GM20431 (cell line): ENCODE results near the gene GRAMD4.

Source experiments
- in situ Hi-C: fragments of 300-500 bp; cut with MseI, MboI; formaldehyde crosslinking; loops from one replicate; pipeline ENCODE4 v1.15.0; 2020; ENCODE audit warnings: low sequenced_read_pairs; ENCODE audit not compliant: unreplicated experiment

Gene GRAMD4

DNA sequence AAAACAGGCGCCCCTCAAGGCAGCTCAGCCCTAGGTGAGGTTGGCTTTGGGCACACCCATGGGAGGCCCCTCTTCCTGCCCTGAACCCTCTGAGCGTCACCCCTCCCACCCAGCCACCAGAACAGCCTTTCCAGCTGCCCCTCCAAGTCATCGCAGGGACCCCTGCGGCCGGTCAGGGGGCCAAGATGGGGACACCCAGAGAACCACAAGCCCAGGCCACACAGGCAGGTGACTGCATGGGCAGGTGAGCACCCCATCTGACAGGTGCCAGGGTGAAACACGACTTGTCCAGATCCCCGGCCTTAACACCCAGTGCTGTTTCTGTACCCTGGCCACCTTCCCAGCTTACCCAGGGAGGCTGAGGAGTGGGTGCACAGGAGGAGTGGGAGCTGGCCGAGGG lies 24.6 kb upstream of the GRAMD4 start:
- in situ Hi-C loops, result no loop called here

GRCh38 chr22:46596032-46596441 lies 24.1 kb upstream of the GRAMD4 start:
- in situ Hi-C loops, result no loop called here

DNA sequence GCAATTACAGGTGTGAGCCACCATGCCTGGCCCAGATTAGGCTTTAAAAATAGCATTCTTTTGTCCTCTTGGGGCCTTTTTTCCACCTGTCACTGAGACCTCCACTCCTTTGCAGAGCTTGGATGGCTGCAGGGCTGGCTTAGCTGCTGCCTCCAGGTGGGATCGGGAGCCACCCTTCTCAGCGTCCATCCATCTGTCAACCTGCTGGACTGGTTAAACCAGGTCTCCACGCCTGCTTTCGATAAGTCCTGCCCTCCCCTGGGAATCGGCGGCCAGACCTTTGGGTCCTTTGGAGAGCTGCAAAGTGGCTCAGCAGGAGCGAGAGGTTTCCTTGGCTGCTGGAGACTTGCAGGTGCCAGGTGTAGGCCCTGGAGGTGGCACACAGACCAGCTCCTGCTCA lies 23.4 kb upstream of the GRAMD4 start:
- in situ Hi-C loops, result no loop called here

DNA sequence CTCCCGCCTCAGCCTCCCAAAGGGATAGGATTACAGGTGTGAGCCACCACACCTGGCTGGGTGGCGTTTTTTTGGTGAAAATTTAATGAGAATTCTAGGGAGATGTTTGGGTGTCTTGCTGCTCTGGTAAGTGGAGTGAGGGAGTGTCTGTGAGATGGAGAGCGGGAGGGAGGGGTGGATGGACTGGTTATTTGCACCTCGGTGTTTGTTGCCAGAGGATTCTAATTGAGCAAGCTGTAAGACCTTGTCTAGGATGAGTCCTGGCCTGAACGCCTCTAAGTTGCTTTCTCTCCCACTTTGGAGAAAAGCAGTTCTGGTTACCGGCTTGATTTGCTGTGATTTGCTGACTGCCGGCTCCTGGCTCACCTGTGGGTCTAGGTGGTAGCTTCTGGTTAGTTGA lies 22.0 kb upstream of the GRAMD4 start:
- in situ Hi-C loops, result no loop called here

DNA sequence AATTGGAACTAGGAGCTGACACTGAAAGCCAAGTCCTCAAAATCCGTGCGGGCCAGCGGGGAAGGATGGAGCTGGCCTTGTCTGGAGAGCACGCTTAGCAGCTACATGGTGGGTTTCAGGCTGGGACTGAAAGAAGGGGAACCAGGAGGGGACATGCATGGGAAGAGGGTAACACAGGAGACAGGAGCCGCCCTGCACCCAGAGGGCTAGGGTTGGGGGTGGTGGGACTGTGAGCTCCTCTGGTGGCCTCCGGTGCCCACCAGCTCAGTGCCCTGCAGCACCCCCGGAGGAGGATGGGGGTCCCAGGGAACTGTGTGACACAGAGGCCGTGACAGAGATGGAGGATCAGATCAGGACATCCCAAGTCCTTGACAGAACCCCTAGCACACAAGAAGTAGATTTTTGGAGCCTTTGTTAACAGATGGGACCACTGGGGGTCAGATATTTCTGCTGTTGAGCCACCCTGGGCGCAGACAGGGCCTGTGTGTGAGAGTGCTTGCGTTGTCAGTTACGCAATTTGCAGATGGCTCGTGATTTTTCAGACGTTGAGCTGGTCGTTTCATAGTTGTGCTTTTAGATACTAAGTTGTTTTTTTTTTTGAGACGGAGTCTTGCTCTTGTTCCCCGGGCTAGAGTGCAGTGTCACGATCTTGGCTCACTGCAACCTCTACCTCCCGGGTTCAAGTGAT lies 21.3 kb upstream of the GRAMD4 start:
- in situ Hi-C loops, result no loop called here

GRCh38 chr22:46600273-46600796 lies 19.9 kb upstream of the GRAMD4 start:
- in situ Hi-C loops, result no loop called here

DNA sequence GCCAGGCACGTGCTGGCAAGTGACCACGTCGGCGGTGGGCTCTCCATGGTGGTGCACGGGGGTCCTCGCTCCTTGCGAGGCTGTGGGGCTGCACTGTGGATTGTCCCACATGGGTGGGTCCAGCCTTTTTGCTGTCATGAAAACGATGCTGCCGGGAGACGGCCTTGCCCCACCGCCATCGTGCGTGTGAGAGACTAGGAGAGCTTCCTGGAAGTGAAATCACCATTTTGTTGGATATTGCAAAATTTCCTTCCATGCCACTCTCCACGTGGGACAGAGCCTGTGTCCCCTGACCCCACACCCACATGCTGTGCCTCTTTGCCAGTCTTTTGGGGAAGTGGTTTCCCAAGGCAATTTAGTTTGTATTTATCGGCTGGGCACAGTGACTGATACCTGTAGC lies 18.2 kb upstream of the GRAMD4 start:
- in situ Hi-C loops, result no loop called here

DNA sequence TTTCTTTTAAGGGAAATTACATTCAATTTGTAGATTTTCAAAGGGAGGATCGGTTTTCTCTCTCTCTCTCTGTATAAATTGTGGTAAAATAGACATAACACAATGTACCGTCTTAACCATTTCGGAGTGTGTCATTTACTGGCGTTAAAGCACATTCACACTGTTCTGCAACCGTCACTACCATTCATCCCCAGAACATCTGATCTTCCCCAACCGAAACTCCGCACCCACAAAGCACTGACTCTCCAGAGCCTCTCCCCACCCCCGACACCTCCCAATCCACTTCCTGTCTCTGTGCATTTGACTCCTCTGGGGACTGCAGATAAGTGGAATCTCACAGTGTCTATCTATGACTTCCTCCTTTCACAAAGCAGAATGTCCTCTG lies 15.9 kb upstream of the GRAMD4 start:
- in situ Hi-C loops, result no loop called here

DNA sequence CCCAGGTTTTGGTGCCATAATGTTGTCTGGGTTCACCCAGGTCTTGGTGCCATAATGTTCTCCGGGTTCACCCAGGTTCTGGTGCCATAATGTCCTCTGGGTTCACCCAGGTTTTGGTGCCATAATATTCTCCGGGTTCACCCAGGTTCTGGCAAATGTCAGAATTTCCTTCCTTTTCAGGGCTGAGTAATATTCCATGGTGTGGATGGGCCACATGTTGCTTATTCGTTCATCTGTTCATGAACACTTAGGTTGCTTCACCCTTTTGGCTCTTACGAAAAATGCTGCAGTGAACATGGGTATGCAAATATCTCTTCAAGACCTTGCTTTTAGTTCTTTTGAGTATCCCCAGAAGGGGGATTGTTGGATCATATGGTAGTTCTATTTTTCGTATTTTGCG lies 15.1 kb upstream of the GRAMD4 start:
- in situ Hi-C loops, result no loop called here

GRCh38 chr22:46606886-46607285 lies 13.3 kb upstream of the GRAMD4 start:
- in situ Hi-C loops, result no loop called here

- in situ Hi-C loops, result no loop called here
Observed at GRCh38 chr22:46607483-46608114, 12.6 kb upstream of the GRAMD4 start.

DNA sequence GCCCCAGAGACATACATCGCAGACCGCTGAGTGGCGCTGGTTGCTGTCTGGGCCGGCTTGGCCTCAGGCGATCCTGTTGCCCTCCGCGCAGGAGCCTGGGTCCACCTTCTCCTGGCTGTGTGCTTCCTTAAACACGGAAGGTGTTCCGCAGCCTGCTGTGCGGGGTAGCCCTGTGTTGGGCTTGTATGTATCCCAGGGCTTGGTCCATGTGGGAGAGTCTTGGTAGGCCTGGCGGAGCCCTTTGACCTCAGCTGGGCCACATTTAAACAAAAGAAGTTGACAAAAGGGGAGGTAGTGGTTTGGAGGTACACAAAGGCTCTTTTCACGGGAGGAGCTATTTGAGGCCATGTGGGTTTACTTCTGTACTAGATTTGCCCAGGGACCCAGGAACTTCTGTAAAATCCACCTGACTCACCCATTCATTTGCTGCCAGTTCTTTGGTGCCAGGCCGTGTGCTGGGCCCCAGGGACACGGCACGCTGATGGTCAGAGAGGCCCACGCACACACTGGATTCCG lies 11.0 kb upstream of the GRAMD4 start:
- in situ Hi-C loops, result no loop called here

DNA sequence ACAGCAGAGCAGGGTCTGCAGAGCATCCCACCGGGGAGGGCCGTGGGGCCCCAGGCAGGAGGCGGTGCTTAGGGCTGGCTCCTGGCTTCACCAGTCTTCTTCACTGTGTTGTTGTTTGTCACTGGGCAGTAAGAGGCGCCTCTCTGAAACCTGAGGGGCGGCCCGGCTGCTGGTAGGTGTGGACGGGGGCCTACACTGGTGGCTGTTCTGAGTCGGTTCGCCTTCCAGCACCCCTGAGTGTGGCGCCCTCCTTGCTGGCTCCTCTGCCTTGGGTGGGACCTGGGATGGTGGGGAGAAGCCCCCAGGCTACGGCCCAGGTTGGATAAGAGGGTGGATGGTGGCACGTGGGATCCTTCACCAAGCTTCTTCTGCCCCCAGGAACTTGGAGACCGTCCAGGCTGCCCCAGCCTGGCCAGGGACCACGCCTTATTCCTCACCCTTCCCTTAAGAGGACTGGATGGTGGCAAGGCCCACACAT lies 10.4 kb upstream of the GRAMD4 start:
- in situ Hi-C loops, result no loop called here

DNA sequence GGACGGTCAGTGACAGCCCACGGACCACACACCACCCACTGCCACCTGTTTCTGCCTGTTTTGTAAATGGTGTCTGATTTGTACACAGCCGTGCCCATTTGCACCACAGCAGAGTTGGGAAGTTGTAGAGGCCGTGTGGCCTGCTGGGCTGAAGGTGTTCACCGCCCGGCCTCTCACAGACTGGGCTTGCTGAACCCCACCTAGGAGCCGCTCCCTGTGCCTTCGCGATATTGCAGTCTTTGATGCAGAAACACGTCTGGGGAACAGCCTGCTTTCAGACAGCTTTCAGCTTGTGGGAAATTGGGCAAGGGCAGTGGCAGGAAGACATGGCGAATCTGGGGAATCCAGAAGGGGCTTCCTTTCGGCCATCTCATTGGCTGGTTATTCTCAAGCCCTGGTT lies 9.8 kb upstream of the GRAMD4 start:
- in situ Hi-C loops, result no loop called here

DNA sequence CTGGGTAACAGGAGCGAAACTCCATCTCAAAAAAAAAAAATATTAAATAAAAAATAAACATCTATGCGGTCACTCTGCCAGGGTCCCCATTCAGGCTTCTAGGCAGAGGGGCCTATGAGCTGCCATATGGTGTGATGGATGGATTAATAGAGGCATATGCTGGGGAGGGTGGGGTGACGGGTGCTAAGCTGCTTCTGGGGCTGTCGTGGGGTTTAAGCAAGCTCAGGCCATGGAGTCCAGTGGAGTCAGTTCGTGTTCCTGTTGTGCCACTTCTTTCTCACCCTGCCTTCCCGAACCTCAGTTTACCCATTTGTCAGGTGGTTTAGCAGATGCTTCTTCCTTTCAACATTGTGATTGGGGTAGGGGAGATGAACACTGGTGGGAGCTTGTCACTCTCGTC lies 9.0 kb upstream of the GRAMD4 start:
- in situ Hi-C loops, result no loop called here

- in situ Hi-C loops, result no loop called here
Observed at GRCh38 chr22:46612341-46612903, 7.8 kb upstream of the GRAMD4 start.

- in situ Hi-C loops, result no loop called here
Observed at GRCh38 chr22:46612904-46613605, 7.1 kb upstream of the GRAMD4 start.

DNA sequence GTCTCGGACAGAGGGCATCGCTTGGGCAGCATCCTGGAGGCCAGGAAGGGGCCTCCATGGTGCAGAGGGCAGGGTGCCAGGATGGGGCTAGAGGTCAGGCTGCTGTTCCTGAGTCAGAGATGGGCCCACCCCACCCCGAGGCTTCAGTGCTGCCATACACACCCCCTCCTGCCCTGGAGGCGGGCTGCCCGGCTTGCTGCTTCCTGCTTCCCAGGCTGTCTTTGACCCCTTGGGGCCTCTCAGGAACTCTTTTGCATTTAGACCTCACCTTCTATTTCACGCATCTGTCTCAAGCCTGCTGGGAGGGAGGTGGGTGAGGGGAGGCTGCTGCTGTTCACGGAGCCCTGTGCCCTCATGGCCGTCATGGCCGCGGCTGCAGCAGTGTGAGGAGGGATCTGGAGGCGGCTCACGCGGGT lies 6.6 kb upstream of the GRAMD4 start:
- in situ Hi-C loops, result no loop called here

- in situ Hi-C loops, result no loop called here
Observed at GRCh38 chr22:46614025-46614931, 5.9 kb upstream of the GRAMD4 start.
